SK-N-SH (cell line): ENCODE results near the gene TBC1D10B. TPM values are rescaled to one million over a fixed set of nuclear protein-coding genes. Genes with fewer than 3 reads are reported as not detected.

Experiments
- CTCF ChIA-PET: fragments of 300-600, 350-600 bp; formaldehyde crosslinking; extraction: SDS; loops from one replicate; lab custom pipeline; 2021; lab: Yijun Ruan, JAX
- POLR2A ChIA-PET: fragments of 350-600 bp; sonication (Branson Sonifier 250); formaldehyde crosslinking; extraction: SDS; loops from one replicate; lab custom pipeline; 2020; ENCODE audit warnings: antibody characterized with exemption, inconsistent platforms; lab: Yijun Ruan, JAX
- DNase-seq: peaks from one replicate; pipeline ENCODE4 v3.0.0; 2012
- H2AFZ ChIP-seq: fragments of 200-600 bp; sonication (generic); 2 replicates; pipeline ENCODE4 v1.8.1; 2016; ENCODE audit warnings: antibody characterized with exemption, mild to moderate bottlenecking, low read depth
- H3F3A ChIP-seq: fragments of 200-600 bp; sonication (generic); replicated peaks from 2 replicates; pipeline ENCODE3; 2016; ENCODE audit warnings: antibody characterized with exemption, mild to moderate bottlenecking; ENCODE audit not compliant: insufficient read depth
- H3K27ac ChIP-seq, 2 experiments: fragments of 200-500 bp in 1 of 2; fragments of 200-600 bp in 1 of 2; sonication (Bioruptor generic) in 1 of 2; sonication (generic), shearing (Covaris generic) in 1 of 2; 2 replicates each; pipeline versions ENCODE4 v1.5.1 to v1.6.1; 2014 to 2016; ENCODE audit warnings: low read depth in 2 of 2, inconsistent platforms in 1 of 2, low read length in 1 of 2, mild to moderate bottlenecking in 1 of 2, mixed read lengths in 1 of 2
- H3K27me3 ChIP-seq: fragments of 200-600 bp; sonication (generic), shearing (Covaris generic); 2 replicates; pipeline ENCODE4 v1.6.1; 2016; ENCODE audit warnings: mixed run types; ENCODE audit not compliant: insufficient read depth
- H3K36me3 ChIP-seq, 2 experiments: fragments of 200-500 bp in 1 of 2; fragments of 200-600 bp in 1 of 2; sonication (Bioruptor generic) in 1 of 2; sonication (generic) in 1 of 2; replicated peaks in 1 of 2; 2 replicates each; pipeline versions ENCODE3 to v1.5.1; 2014 to 2016; ENCODE audit warnings: low read length in 1 of 2, mild to moderate bottlenecking in 1 of 2; ENCODE audit not compliant: insufficient read depth in 2 of 2, control insufficient read depth in 1 of 2
- H3K4me1 ChIP-seq, 2 experiments: fragments of 200-500 bp in 1 of 2; fragments of 200-600 bp in 1 of 2; sonication (Bioruptor generic) in 1 of 2; sonication (generic), shearing (Covaris generic) in 1 of 2; 2 replicates each; pipeline versions ENCODE4 v1.5.1 to v1.6.1; 2014 to 2016; ENCODE audit warnings: low read depth in 1 of 2, low read length in 1 of 2, mixed run types in 1 of 2; ENCODE audit not compliant: insufficient read depth in 2 of 2, control insufficient read depth in 1 of 2
- H3K4me2 ChIP-seq: fragments of 200-600 bp; sonication (generic), shearing (Covaris generic); 2 replicates; pipeline ENCODE4 v1.6.1; 2017; ENCODE audit warnings: mixed run types
- H3K4me3 ChIP-seq, 2 experiments: fragments of 200-500 bp in 1 of 2; fragments of 200-600 bp in 1 of 2; sonication (Bioruptor generic) in 1 of 2; sonication (generic), shearing (Covaris generic) in 1 of 2; 2 replicates each; pipeline versions ENCODE4 v1.5.1 to v1.8.1; 2014 to 2016; ENCODE audit warnings: low read depth in 2 of 2, inconsistent platforms in 1 of 2, low read length in 1 of 2, mild to moderate bottlenecking in 1 of 2, mixed read lengths in 1 of 2, moderate library complexity in 1 of 2
- H3K79me2 ChIP-seq: fragments of 200-600 bp; sonication (generic); 2 replicates; pipeline ENCODE4 v1.8.1; 2017; ENCODE audit warnings: mild to moderate bottlenecking; ENCODE audit not compliant: insufficient read depth
- H3K9ac ChIP-seq: fragments of 200-600 bp; sonication (generic); 2 replicates; pipeline ENCODE4 v1.6.1; 2017; ENCODE audit warnings: mixed run types
- H3K9me2 ChIP-seq: fragments of 200-600 bp; sonication (generic); 2 replicates; pipeline ENCODE4 v1.6.1; 2017; ENCODE audit warnings: mixed run types
- H3K9me3 ChIP-seq: fragments of 200-600 bp; sonication (generic); 2 replicates; pipeline ENCODE4 v1.6.1; 2017; ENCODE audit warnings: mixed run types, mild to moderate bottlenecking, moderate library complexity
- H4K20me1 ChIP-seq: fragments of 200-600 bp; sonication (generic); 2 replicates; pipeline ENCODE4 v1.6.1; 2017; ENCODE audit warnings: mild to moderate bottlenecking, mixed run types; ENCODE audit not compliant: insufficient read depth
- CHD2 ChIP-seq: fragments of 150-350 bp; IDR thresholded peaks from 2 replicates; pipeline ENCODE4 v1.6.1; 2018; ENCODE audit warnings: low read length; ENCODE audit not compliant: partially characterized antibody
- EZH2phosphoT487 ChIP-seq: fragments of 200-600 bp; sonication (generic); IDR thresholded peaks from 2 replicates; pipeline ENCODE4 v1.6.1; 2017; ENCODE audit warnings: low read depth, mixed run types, mild to moderate bottlenecking, antibody characterized with exemption, moderate library complexity, borderline replicate concordance
- FOSL2 ChIP-seq: IDR thresholded peaks from 2 replicates; pipeline ENCODE4 v1.4.0; 2012; ENCODE audit warnings: low read depth, mild to moderate bottlenecking, moderate library complexity, borderline replicate concordance
- FOXJ3 ChIP-seq: sonication (generic); formaldehyde crosslinking; IDR thresholded peaks from 2 replicates; pipeline ENCODE4 v1.5.1; 2020; ENCODE audit warnings: mild to moderate bottlenecking, missing genetic modification reagents
- FOXM1 ChIP-seq: IDR thresholded peaks from 2 replicates; pipeline ENCODE4 v1.4.0; 2012; ENCODE audit warnings: low read depth, mild to moderate bottlenecking
- GATA2 ChIP-seq: sonication (generic); formaldehyde crosslinking; IDR thresholded peaks from 2 replicates; pipeline ENCODE4 v1.5.0; 2020; ENCODE audit warnings: mild to moderate bottlenecking, missing genetic modification reagents
- IRF3 ChIP-seq: fragments of 150-350 bp; IDR thresholded peaks from 2 replicates; pipeline ENCODE4 v1.6.1; 2016; ENCODE audit warnings: mild to moderate bottlenecking, low read depth, low read length
- MEF2A ChIP-seq: IDR thresholded peaks from 2 replicates; pipeline ENCODE4 v1.4.0; 2012; ENCODE audit warnings: low read depth, borderline replicate concordance
- PBX3 ChIP-seq: IDR thresholded peaks from 2 replicates; pipeline ENCODE4; 2012
- RAD21 ChIP-seq: IDR thresholded peaks from 2 replicates; pipeline ENCODE4 v1.6.1; 2012; ENCODE audit warnings: mild to moderate bottlenecking, low read length
- SIN3A ChIP-seq: IDR thresholded peaks from 2 replicates; pipeline ENCODE4 v1.6.1; 2012; ENCODE audit warnings: low read depth, mild to moderate bottlenecking, low read length, moderate library complexity, borderline replicate concordance
- TEAD4 ChIP-seq: IDR thresholded peaks from 2 replicates; pipeline ENCODE4 v1.4.0; 2012; ENCODE audit warnings: mild to moderate bottlenecking, borderline replicate concordance; ENCODE audit not compliant: insufficient read depth
- WGBS: methylation state at CpG from one replicate; pipeline ENCODE4 v1.1.6; 2017; ENCODE audit warnings: low lambda C conversion rate; 5-methylcytosine and 5-hydroxymethylcytosine counted together
- polyA plus RNA-seq, 3 experiments: library from polyadenylated mRNA; depleted of rRNA; stranded (reverse); fragments of >200 nt; gene quantifications; 2 replicates each; pipeline ENCODE4 v1.2.3, GENCODE V29; 2012
- TF ChIP-seq, protein P1 (sequence below): IDR thresholded peaks from 2 replicates; pipeline ENCODE4 v1.4.0; 2012; ENCODE audit warnings: low read depth, borderline replicate concordance
- TF ChIP-seq, protein P2 (sequence below): IDR thresholded peaks from 2 replicates; pipeline ENCODE4 v1.4.0; 2012; ENCODE audit warnings: low read depth, borderline replicate concordance
- TF ChIP-seq, protein P3 (sequence below): IDR thresholded peaks from 2 replicates; pipeline ENCODE4 v1.6.1; 2012; ENCODE audit warnings: mild to moderate bottlenecking, low read depth, low read length, moderate library complexity

TBC1D10B gene
- polyA plus RNA-seq, 1 of the 3 experiments (the other 2 are of a cell fraction): 20.5 TPM

GRCh38 chr16:30406795-30407101, 36.5 kb upstream of the TBC1D10B start:
- H3K27ac ChIP-seq: peak overlapping the region; percentile 67 to 73
- peak overlapping the region; percentile 97 for H3K4me2 ChIP-seq
- 58% methylated on average over 14 of the region's 14 CpGs for WGBS
- POLR2A ChIA-PET: interaction anchor here (1.2 to 2.5 kb wide), 6 partner anchors 8 to 52 kb away, joined by 4 to 17 read pairs (median 8); partner anchors contain the start of genes CD2BP2, TBC1D10B and ZNF48
- peaks cover 6 to 15% of the 10 kb centered on the region in 2 experiments; a peak in 2 of 4 replicates for H3K4me1 ChIP-seq
- H3K9ac ChIP-seq: peak overlapping the region; percentile 93
- CTCF ChIA-PET: interaction anchor here (1.6 to 3.7 kb wide), 4 partner anchors 11 to 53 kb away, joined by 5 to 30 read pairs (median 18); partner anchors contain the start of genes CD2BP2 and ZNF48
- DNase-seq: no peak
- peaks cover 17% of the 10 kb centered on the region for H3F3A ChIP-seq
- H3K4me3 ChIP-seq: peak overlapping the region; percentile 69 to 99
- H3K9me2 ChIP-seq: no peaks in the 10 kb centered on the region
- peaks cover 2 to 4% of the 10 kb centered on the region in 2 experiments for H3K36me3 ChIP-seq
- no peaks in the 10 kb centered on the region for H4K20me1 ChIP-seq
- peaks cover 25% of the 10 kb centered on the region for H3K79me2 ChIP-seq
- no peaks in the 10 kb centered on the region for H3K9me3 ChIP-seq
- peak; percentile 52 for TF ChIP-seq GATA2 (CRISPR knock-in tag)
- no peak for TF ChIP-seq MEF2A
- TF ChIP-seq, protein P1, sequence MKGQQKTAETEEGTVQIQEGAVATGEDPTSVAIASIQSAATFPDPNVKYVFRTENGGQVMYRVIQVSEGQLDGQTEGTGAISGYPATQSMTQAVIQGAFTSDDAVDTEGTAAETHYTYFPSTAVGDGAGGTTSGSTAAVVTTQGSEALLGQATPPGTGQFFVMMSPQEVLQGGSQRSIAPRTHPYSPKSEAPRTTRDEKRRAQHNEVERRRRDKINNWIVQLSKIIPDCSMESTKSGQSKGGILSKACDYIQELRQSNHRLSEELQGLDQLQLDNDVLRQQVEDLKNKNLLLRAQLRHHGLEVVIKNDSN: no peak
- H3K27me3 ChIP-seq: no peaks in the 10 kb centered on the region
- peak overlapping the region; percentile 68 for H2AFZ ChIP-seq

- Histone ChIP-seq H3K4me1 (peaks cover 7 to 12% of the 10 kb centered on the region in 2 experiments; a peak in 1 of 4 replicates), H3K27me3 (no peaks in the 10 kb centered on the region), H2AFZ (no peak overlapping the region), H4K20me1 (no peaks in the 10 kb centered on the region), H3K4me2 (no peak overlapping the region), H3K4me3 (no peak overlapping the region), H3K9me2 (no peaks in the 10 kb centered on the region), H3K9me3 (no peaks in the 10 kb centered on the region), H3K27ac (no peak overlapping the region), H3K79me2 (peaks cover 12% of the 10 kb centered on the region; the same call in 1 of the 2 replicates), H3K9ac (no peak overlapping the region), H3K36me3 (peaks cover 5 to 18% of the 10 kb centered on the region in 2 experiments), H3F3A (peaks cover 29% of the 10 kb centered on the region)
- POLR2A ChIA-PET: interaction anchor here (0.6 kb wide), 1 partner anchor 43 kb away, joined by 3 read pairs; no protein-coding TSS in a partner anchor
- no peak for DNase-seq
- 84% methylated on average over 8 of the region's 8 CpGs for WGBS
- CTCF ChIA-PET: interaction anchor here (1.2 kb wide), 1 partner anchor 25 kb away, joined by 3 read pairs; no protein-coding TSS in a partner anchor
- TF ChIP-seq FOXJ3 (no peak), RAD21 (no peak), TEAD4 (no peak), CHD2 (no peak), PBX3 (no peak), SIN3A (no peak), FOXM1 (no peak), FOSL2 (no peak), IRF3 (no peak), EZH2phosphoT487 (no peak)
- TF ChIP-seq, protein P2, sequence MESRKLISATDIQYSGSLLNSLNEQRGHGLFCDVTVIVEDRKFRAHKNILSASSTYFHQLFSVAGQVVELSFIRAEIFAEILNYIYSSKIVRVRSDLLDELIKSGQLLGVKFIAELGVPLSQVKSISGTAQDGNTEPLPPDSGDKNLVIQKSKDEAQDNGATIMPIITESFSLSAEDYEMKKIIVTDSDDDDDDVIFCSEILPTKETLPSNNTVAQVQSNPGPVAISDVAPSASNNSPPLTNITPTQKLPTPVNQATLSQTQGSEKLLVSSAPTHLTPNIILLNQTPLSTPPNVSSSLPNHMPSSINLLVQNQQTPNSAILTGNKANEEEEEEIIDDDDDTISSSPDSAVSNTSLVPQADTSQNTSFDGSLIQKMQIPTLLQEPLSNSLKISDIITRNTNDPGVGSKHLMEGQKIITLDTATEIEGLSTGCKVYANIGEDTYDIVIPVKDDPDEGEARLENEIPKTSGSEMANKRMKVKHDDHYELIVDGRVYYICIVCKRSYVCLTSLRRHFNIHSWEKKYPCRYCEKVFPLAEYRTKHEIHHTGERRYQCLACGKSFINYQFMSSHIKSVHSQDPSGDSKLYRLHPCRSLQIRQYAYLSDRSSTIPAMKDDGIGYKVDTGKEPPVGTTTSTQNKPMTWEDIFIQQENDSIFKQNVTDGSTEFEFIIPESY: no peak
- TF ChIP-seq, protein P3, sequence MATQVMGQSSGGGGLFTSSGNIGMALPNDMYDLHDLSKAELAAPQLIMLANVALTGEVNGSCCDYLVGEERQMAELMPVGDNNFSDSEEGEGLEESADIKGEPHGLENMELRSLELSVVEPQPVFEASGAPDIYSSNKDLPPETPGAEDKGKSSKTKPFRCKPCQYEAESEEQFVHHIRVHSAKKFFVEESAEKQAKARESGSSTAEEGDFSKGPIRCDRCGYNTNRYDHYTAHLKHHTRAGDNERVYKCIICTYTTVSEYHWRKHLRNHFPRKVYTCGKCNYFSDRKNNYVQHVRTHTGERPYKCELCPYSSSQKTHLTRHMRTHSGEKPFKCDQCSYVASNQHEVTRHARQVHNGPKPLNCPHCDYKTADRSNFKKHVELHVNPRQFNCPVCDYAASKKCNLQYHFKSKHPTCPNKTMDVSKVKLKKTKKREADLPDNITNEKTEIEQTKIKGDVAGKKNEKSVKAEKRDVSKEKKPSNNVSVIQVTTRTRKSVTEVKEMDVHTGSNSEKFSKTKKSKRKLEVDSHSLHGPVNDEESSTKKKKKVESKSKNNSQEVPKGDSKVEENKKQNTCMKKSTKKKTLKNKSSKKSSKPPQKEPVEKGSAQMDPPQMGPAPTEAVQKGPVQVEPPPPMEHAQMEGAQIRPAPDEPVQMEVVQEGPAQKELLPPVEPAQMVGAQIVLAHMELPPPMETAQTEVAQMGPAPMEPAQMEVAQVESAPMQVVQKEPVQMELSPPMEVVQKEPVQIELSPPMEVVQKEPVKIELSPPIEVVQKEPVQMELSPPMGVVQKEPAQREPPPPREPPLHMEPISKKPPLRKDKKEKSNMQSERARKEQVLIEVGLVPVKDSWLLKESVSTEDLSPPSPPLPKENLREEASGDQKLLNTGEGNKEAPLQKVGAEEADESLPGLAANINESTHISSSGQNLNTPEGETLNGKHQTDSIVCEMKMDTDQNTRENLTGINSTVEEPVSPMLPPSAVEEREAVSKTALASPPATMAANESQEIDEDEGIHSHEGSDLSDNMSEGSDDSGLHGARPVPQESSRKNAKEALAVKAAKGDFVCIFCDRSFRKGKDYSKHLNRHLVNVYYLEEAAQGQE: no peak
- TF ChIP-seq, protein P1: no peak
Measured at GRCh38 chr16:30401768-30402425, 31.6 kb upstream of the TBC1D10B start.
